Stimulated activated CD4-positive, alpha-beta T cell treated with anti-CD3 and anti-CD28 coated beads, Interleukin-12 subunit alpha, Interleukin-12 subunit beta, amount 100 ng/mL, for 4 hours (primary cell): ENCODE results near the gene ADGRB3.
"Not testable (repeated sequence)": the region's sequence is repeated elsewhere in the genome, so short reads cannot be mapped to it uniquely, and the experiment has no call there.

Experiments used
- DNase-seq: peaks from one replicate; pipeline ENCODE4 v3.0.0-alpha.2; 2020

Gene ADGRB3

GRCh38 chr6:68975064-68975463 is 340.0 kb downstream of the ADGRB3 start:
- DNase-seq, result no peak

- DNase-seq, result no peak
Measured at GRCh38 chr6:68975816-68976215, 340.7 kb downstream of the ADGRB3 start.

GRCh38 chr6:68976260-68976659 is 341.2 kb downstream of the ADGRB3 start:
- no peak for DNase-seq

GRCh38 chr6:68978411-68978810 is 343.3 kb downstream of the ADGRB3 start:
- no peak for DNase-seq

GRCh38 chr6:68981668-68982067 is 346.6 kb downstream of the ADGRB3 start:
- DNase-seq, result not testable (repeated sequence)

- no peak for DNase-seq
Measured at GRCh38 chr6:68988698-68989097, 353.6 kb downstream of the ADGRB3 start.

GRCh38 chr6:68990317-68990716 is 355.2 kb downstream of the ADGRB3 start:
- DNase-seq, result no peak

GRCh38 chr6:68993911-68994310 is 358.8 kb downstream of the ADGRB3 start:
- no peak for DNase-seq

- no peak for DNase-seq
Measured at GRCh38 chr6:68994521-68994920, 359.4 kb downstream of the ADGRB3 start.

- no peak for DNase-seq
Measured at GRCh38 chr6:69005199-69005598, 370.1 kb downstream of the ADGRB3 start.

- DNase-seq, result no peak
Measured at GRCh38 chr6:69007781-69008180, 372.7 kb downstream of the ADGRB3 start.

- no peak for DNase-seq
Measured at GRCh38 chr6:69012211-69012610, 377.1 kb downstream of the ADGRB3 start.

- no peak for DNase-seq
Measured at GRCh38 chr6:69012876-69013275, 377.8 kb downstream of the ADGRB3 start.

GRCh38 chr6:69018906-69019305 is 383.8 kb downstream of the ADGRB3 start:
- DNase-seq, result no peak

GRCh38 chr6:69019832-69020231 is 384.8 kb downstream of the ADGRB3 start:
- DNase-seq, result no peak

GRCh38 chr6:69022993-69023392 is 387.9 kb downstream of the ADGRB3 start:
- no peak for DNase-seq

- no peak for DNase-seq
Measured at GRCh38 chr6:69026243-69026642, 391.2 kb downstream of the ADGRB3 start.

GRCh38 chr6:69026715-69027114 is 391.6 kb downstream of the ADGRB3 start:
- no peak for DNase-seq

GRCh38 chr6:69027861-69028260 is 392.8 kb downstream of the ADGRB3 start:
- no peak for DNase-seq

- DNase-seq, result no peak
Measured at GRCh38 chr6:69038841-69039240, 403.8 kb downstream of the ADGRB3 start.

GRCh38 chr6:69042297-69042696 is 407.2 kb downstream of the ADGRB3 start:
- DNase-seq, result no peak

- DNase-seq, result no peak
Measured at GRCh38 chr6:69044534-69044933, 409.5 kb downstream of the ADGRB3 start.

GRCh38 chr6:69059413-69059812 is 424.3 kb downstream of the ADGRB3 start:
- DNase-seq, result no peak

GRCh38 chr6:69061066-69061465 is 426.0 kb downstream of the ADGRB3 start:
- no peak for DNase-seq

GRCh38 chr6:69063401-69063800 is 428.3 kb downstream of the ADGRB3 start:
- DNase-seq, result no peak

GRCh38 chr6:69064226-69064625 is 429.1 kb downstream of the ADGRB3 start:
- DNase-seq, result no peak
